CD4-positive, alpha-beta T cell treated with Interleukin-2 at 100 ng/mL for 4 hours (primary cell): ENCODE data around the gene TMEM50B.
"Not testable (repeated sequence)": the region's sequence is repeated elsewhere in the genome, so short reads cannot be mapped to it uniquely, and the experiment has no call there.

Experiments
- DNase-seq: peaks from one replicate; pipeline ENCODE4 v3.0.0-alpha.2; 2020; ENCODE audit warnings: low spot score

The TMEM50B gene

DNA sequence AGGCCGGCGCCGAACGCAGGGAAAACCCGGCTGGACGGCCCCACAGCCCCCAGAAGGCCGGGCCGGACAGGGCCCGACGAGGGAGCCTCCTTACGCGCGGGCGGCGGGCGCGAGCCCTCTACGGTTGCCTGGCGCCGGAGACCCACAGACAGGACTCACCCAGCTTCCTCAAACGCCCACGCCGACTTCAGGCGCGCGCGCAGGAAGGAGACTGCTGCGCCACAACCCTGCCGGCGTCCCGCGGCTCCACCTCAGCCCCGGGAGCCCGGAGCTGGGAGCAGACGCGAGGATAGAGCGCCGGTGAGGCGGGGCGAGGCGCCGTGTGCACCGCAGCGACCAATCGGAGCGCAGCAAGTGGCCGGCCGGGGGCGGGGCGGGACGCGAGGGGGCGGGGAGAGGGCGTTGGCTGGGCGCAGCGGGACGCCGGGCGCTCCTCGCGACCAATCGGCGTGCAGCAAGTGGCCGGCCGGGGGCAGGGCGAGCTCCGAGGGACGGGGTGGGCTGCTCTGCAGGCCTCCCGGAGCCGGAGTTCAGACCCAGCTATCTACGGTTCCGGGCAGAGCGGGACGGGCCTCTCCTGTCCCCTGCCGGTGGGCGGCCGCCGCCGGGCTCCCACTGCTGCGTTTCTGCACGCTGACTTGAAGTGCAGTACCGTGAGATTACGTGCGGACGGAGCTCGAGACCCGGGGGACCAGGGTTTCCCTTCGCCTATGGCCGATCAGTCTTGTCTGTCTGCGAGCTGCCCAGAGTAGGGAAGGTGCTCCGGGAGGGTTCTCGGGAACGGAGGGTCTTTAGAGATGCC, at the start of gene TMEM50B:
TMEM50B (minus strand) TSS at position 296 of the 802 bp plus-strand sequence. CDS start 11,089 bp downstream, outside the sequence.
- peak; percentile 97 for DNase-seq

DNA sequence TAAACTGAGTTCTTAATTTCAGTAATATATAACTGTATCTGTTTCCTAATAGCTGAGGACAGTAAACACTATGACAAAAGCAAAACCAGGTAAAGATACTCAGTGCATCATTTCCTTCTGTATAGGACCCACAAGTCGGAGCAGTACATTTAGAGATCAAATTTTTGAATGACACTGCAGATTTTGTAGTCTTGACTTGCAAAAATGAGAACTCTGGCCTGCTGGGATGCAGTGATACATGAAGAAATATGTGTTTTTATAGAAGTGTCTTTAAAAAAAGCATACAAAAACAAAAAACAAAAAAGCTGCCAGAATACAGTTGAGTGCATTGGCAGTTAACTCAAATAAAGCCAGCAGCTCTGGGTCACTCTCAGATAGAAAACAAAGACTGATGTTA, 43.2 kb upstream of the TMEM50B start:
- DNase-seq, result no peak

DNA sequence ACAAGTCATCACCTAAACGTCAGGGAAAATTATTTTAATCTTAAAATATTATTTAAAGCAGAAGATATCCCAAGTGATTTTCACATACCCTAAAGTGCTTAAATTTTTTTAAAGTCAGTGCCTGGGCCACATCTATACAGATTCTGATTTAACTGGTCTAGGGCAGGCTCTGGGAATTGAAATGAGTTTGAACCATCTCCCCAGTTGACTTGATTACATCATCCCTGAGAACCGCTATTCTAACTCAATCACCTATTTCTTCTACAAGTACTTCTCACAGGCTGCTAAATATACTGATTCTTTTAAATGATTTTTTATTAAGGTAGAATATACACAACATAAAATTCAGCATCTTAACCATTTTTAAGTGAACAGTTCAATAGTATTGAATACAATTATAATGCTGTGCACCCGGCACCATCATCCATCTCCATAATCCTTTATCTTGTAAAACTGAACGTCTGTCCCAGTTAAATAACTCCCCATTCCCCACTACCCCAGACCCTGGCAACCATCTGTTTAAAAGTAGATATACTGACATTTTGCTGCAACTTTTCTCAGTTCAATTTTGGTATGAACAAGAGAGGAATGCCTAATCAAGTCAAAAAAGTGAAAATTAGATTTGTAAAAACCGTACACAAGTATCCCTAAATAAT, 42.7 kb upstream of the TMEM50B start:
- DNase-seq, result no peak

- no peak for DNase-seq
Observed at GRCh38 chr21:33518899-33519298, 39.1 kb upstream of the TMEM50B start.

DNA sequence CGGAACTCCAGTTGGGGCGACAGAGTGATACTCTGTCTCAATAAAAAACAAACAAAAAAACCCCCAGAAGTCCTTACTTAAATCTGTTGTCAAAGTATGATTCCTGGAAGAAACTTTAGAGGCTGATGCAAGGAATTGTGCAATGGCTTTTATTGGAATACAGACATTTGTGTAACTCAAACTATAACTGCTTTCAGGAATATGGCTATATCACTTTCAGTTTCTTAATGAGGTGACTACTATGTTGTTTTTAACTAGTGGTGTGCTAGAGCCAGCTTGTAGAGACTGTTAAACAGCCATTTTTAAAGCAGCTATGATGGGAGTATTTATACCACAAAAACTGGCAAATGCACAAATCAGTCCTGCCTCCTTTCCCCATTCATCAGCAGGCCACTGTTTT, 34.5 kb upstream of the TMEM50B start:
- no peak for DNase-seq

DNA sequence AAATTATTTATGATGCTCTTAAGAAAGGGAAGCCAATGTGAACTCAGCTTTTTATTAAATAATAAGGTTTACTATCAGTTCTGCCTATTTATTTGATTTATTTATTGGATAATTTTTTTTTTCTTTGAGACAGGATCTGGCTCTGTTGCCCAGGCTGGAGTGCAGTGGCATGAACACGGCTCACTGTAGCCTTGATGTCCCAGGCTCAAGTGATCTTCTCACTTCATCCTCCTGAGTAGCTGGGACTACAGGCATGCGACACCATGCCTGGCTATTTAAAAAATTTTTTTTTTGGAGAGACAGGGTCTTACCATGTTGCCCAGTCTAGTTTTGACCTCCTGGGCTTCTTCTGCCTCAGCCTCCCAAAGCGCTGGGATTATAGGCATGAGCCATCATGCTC, 32.7 kb upstream of the TMEM50B start:
- no peak for DNase-seq

DNA sequence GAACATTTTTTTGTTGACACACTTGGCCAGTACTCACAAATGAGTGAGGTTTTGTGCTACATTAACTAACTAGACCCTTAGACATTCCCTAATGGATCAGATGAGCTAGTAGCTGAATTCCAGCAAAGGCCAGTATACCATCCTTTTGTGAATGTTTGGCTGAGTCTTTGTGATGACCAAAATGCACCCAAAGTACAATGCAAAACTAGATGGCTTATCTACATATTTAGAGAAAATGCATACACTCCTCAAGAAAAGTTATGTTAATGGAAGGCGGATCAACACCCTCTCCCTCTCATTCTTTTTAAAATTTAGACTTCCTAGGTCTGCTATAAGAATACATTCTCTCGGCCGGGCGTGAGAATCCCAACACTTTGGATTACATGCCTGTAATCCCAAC, 31.9 kb upstream of the TMEM50B start:
- DNase-seq, result no peak

GRCh38 chr21:33510826-33511225, 31.1 kb upstream of the TMEM50B start:
- no peak for DNase-seq

DNA sequence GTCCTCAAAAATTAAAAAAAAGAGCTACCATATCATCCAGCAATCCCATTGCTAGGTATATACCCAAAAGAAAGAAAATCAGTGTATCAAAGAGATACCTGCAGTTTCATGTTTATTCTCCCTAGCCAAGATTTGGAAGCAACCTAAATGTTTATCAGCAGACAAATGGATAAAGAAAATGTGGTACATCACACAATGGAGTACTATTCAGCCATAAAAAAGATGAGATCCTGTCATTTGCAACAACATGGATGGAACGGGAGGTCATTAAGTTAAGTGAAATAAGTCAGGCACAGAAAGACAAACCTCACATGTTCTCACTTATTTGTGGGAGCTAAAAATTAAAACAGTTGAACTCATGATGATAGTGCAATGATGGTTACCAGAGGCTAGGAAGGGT, 27.2 kb upstream of the TMEM50B start:
- not testable (repeated sequence) for DNase-seq

DNA sequence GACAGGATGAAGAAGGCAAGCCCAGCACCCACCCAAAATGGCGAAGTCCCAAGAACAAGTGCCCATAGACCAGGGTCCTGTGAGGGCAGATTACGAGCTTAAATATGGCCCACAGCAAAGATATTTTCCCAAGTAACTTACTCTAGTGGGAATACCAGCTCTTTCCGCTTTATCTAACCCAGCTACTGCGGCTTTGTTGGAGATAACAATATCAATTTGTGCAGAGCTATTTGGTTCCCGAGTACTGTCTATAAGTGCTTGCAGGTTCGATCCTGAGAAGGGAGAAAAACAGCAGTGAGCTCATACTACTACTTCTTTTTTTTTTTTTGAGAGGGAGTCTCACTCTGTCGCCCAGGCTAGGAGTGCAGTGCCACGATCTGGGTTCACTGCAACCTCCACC, 26.1 kb upstream of the TMEM50B start:
- no peak for DNase-seq

DNA sequence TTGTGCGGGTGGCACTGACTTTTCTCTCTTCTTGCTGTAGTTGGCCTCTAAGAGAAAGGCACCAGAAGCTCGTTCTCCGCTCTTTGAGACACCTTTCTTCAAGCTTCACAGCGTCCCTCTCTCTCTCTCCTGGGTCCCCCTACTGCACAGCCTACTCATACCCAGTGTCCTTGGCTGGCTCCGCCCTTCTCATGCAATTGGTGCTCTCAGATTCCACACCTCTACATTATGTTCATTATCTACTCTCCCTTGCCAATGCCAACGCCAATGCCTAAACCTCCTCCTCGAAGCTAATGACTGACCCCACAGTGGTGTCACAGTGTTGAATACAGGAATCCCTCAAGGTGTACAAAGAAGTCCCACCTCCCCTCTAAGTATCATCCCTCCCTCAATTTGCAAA, 16.6 kb upstream of the TMEM50B start:
- DNase-seq, result no peak

DNA sequence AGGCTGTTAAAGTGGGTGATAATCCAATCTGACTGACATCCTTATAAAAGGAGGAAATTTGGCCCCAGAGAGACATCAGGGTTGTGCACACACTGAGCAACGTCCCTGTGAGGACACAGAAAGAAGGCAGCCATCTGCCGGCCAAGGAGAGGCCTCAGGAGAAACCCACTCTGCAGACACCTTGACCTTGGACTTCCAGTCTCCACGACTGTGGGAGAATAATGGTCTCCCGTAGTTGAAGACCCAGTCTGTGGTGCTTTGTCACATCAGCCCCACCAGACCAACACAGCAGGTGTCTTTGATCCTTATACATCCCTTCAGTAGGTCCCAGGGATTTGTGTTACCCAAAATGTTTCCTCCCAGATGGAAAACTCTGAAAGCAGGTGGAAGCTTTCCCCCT, 16.0 kb upstream of the TMEM50B start:
- no peak for DNase-seq

GRCh38 chr21:33493756-33494155, 14.0 kb upstream of the TMEM50B start:
- no peak for DNase-seq

DNA sequence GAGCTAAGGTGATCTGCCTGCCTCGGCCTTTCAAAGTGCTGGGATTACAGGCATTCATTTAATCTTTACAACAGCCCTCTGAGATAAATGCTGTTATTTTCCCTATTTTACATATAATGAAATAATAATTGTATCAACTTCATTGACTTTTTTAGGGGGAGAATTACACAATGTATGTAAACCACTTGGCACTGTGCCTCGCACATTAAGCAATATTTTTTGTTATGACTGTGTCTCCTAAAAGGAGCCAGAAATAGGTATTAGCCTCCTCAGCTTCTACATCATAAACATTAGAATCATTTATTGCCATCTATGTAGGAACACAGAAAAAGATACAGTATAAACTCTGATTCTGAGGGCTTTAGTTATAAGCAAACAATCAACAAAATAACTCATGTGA, 12.8 kb upstream of the TMEM50B start:
- no peak for DNase-seq

DNA sequence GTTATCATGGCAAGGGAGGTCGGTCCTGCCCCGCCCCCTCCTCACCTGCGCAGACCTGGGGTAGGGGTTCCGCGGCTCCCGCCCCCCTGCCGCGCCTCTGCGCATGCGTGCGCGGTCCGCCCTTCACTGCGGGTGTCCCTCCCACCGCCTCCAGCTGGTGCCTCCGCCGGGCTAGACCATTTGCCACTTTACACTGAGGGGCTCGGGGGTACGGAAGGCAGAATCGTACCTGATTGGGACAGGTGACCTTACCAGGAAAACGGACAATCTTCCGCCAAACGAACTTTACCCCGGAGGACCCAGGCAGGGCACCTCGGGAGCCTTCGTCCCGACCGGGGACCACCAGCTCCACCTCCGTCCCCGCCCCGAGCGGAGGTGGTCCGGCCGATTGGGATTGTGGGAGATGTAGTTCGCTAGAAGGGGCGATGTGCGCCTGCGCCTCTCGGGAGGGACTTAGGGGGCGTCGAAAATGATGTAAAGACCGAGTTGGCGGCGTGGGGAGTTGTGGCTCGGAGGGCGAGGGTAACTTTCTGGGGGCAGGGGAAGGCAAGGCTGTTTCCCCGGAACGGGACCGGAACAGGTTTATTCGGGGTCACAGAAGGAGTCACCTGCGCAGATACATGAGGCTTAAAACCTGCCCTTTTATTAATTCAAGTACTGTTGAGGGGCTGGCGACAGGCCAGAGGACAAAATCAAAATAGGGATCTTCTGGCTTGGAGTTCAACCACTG, 11.8 kb upstream of the TMEM50B start, which contains the start of gene DNAJC28:
DNAJC28 (minus strand) TSS at position 344 of the 730 bp plus-strand sequence. CDS start 2,323 bp downstream, outside the sequence.
- peak; percentile 95 for DNase-seq

DNA sequence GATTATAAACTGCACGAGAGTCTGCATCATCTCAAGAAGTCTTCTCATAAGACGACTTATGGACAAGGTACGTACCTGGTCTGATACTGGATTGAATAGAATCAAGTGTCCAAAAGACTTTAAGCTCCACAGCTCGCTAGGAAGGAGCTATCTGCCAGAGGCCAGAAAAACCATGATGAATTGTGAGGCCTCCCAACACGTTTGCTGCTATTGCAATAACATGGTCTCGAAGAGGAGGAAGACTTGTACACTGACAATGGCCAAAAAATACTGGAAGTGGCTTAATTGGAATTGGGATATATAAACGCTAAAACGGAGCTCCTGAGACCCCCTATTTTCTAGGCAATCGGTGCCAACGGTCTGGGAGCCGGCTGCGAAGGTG, 11.2 kb upstream of the TMEM50B start:
- DNase-seq, result no peak

GRCh38 chr21:33488936-33489335, 9.2 kb upstream of the TMEM50B start:
- DNase-seq, result no peak

GRCh38 chr21:33487996-33488395, 8.2 kb upstream of the TMEM50B start:
- DNase-seq, result no peak

DNA sequence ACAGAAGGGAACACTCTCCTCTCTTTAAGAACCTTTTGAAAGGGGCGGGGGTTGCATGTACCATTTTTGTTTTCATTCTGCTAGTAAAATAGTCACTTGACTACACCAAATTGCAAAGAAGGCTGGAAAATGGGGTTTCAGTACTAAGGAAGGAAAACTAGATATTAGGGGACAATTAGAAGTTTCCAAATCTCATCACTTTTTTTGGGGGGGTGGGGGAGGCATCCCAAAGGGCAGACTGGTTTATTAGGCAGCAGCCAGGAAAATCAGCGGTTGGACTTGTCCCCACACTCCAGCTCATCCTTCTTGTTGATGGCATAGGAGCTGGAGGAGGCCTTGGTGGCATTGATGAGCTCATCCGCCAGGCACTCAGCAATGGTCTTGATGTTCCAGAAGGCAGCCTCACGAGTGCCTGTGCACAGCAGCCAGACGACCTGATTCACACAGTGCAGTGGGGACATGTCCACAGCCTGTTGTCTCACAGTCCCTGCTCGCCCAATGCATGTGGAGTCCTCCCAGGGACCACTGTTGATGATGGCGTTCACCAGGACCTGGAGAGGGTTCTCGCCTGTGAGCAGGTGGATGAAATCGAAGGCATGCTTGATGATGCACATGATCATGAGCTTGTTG, 1.7 kb upstream of the TMEM50B start:
- no peak for DNase-seq

- DNase-seq, result no peak
Observed at GRCh38 chr21:33480481-33481103, 818 bp upstream of the TMEM50B start.

- peak; percentile 48 for DNase-seq
Observed at GRCh38 chr21:33478935-33479678, 667 bp downstream of the TMEM50B start.
